HUDEP-2 (cell line): ENCODE data around the gene NBAS.
"Not testable (repeated sequence)": the region's sequence is repeated elsewhere in the genome, so short reads cannot be mapped to it uniquely, and the experiment has no call there.

Experiments
- DNase-seq, 76 experiments: peaks; one replicate each; lab custom pipeline; 2025; ENCODE audit not compliant: unreplicated experiment in 76 of 76; lab: John Stamatoyannopoulos, UW

NBAS gene

GRCh38 chr2:15334644-15335326 lies 226.3 kb downstream of the NBAS start:
- no peak for DNase-seq

- DNase-seq = no peak
Observed at GRCh38 chr2:15331787-15332186, 229.3 kb downstream of the NBAS start.

- DNase-seq = no peak
Observed at GRCh38 chr2:15325296-15325695, 235.8 kb downstream of the NBAS start.

- DNase-seq = no peak
Observed at GRCh38 chr2:15323227-15323626, 237.9 kb downstream of the NBAS start.

- DNase-seq = not testable (repeated sequence)
Observed at GRCh38 chr2:15321481-15321880, 239.7 kb downstream of the NBAS start.

- DNase-seq = no peak
Observed at GRCh38 chr2:15316370-15316814, 244.7 kb downstream of the NBAS start.

- no peak for DNase-seq
Observed at GRCh38 chr2:15315411-15315810, 245.7 kb downstream of the NBAS start.

GRCh38 chr2:15313657-15314056 lies 247.5 kb downstream of the NBAS start:
- DNase-seq = peak in 2 of 76 experiments; percentile 4 to 5

- no peak for DNase-seq
Observed at GRCh38 chr2:15311926-15312325, 249.2 kb downstream of the NBAS start.

GRCh38 chr2:15311201-15311907 lies 249.8 kb downstream of the NBAS start:
- DNase-seq = no peak

GRCh38 chr2:15307526-15307925 lies 253.6 kb downstream of the NBAS start:
- no peak for DNase-seq

- no peak for DNase-seq
Observed at GRCh38 chr2:15306706-15307105, 254.4 kb downstream of the NBAS start.

- DNase-seq = peak in 9 of 76 experiments; percentile 3 to 25 (median 11)
Observed at GRCh38 chr2:15303874-15304273, 257.3 kb downstream of the NBAS start.

GRCh38 chr2:15302154-15302553 lies 259.0 kb downstream of the NBAS start:
- no peak for DNase-seq

GRCh38 chr2:15300624-15301573 lies 260.2 kb downstream of the NBAS start:
- DNase-seq = no peak

GRCh38 chr2:15299904-15300520 lies 261.1 kb downstream of the NBAS start:
- DNase-seq = no peak

- no peak for DNase-seq
Observed at GRCh38 chr2:15298770-15299169, 262.4 kb downstream of the NBAS start.

GRCh38 chr2:15293262-15293937 lies 267.7 kb downstream of the NBAS start:
- no peak for DNase-seq

- no peak for DNase-seq
Observed at GRCh38 chr2:15287447-15288184, 273.5 kb downstream of the NBAS start.
